Measurements from ENCODE around the gene ZSWIM6. TPM values are rescaled to one million over a fixed set of nuclear protein-coding genes. Genes with fewer than 3 reads are reported as not detected.

Gene ZSWIM6
- total RNA-seq, 2 experiments from 2014 or later: 4.5 to 5.7 TPM

DNA sequence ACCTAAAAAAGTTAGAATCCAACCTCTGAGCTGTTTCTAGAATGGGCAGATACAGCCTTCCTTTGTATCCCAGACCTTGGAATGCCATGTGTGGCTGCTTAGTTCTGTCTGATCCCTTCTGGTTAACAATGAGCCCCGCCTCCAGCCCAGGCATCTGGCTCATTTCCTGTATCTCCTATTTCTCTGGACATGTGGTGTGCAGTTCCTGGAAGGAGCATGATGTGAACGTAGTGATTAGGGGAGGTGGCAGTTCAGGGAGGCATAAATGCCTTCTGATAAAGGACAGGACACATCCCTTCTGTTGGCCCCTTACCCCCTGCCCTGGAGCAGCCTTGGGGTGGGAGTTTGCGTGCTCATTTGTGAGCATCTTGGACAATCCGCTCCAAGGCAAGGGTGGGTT, 243.0 kb downstream of the ZSWIM6 start:
- H3K27ac Mint-ChIP-seq: no peak overlapping the region
- H3K27me3 Mint-ChIP-seq: no peaks in the 10 kb centered on the region
- intact Hi-C loops (cut with DNase I, micrococcal nuclease): no loop called here
- no peaks in the 10 kb centered on the region for H3K36me3 Mint-ChIP-seq (ENCODE audit: low read depth)
- ATAC-seq: no peak
- ChIA-PET CTCF (no interaction called here), POLR2A (no interaction called here)
- no peaks in the 10 kb centered on the region for H3K9me3 Mint-ChIP-seq (ENCODE audit: low read depth)
- DNase-seq: no peak
- no peaks in the 10 kb centered on the region for H3K4me1 Mint-ChIP-seq
- H3K4me3 Mint-ChIP-seq: no peak overlapping the region

DNA sequence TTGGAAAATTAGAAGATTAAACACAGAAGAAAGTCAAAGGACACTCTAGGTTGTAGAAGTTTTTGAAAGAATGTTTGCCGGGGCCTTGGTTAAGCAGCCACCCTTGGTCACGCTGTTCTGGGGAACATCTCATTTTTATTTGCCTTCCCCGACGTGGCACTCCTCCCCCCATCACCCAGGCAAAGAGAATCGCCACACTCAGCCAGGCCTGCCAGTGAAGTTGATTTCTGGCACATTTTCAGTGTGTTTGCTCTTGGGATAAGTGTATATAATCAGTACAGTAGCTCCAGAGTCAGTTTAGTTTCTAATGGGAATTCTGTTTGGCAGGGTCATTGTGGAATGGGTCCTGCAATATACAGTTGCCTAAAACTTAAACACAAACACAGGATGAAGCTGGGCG, 243.5 kb downstream of the ZSWIM6 start:
- DNase-seq (no peak), ATAC-seq (no peak)
- ChIA-PET POLR2A (no interaction called here), CTCF (no interaction called here)
- Mint-ChIP-seq H3K27ac (no peak overlapping the region), H3K36me3 (ENCODE audit: low read depth) (no peaks in the 10 kb centered on the region), H3K4me1 (no peaks in the 10 kb centered on the region), H3K9me3 (ENCODE audit: low read depth) (no peaks in the 10 kb centered on the region), H3K27me3 (no peaks in the 10 kb centered on the region), H3K4me3 (no peak overlapping the region)
- intact Hi-C loops (cut with DNase I, micrococcal nuclease): no loop called here

DNA sequence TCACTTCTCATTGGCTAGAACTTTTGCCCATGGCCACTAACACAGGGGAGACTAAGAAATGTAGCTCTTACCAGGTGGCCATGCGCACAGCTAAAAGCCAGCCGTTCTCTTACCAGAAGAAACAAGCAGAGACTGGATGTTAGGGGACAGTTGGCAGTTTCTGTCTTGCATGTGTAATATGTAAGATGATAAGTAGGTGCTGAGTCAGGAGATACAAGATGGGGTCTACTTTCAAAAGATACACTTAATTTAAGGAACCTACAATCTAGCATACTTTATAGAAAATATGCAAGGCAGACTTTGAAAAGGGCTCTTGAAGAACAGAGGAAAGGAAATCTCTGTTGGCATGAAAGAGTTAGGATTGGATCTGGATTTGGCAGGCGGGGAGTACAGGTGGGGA, 244.5 kb downstream of the ZSWIM6 start:
- Mint-ChIP-seq H3K9me3 (ENCODE audit: low read depth) (no peaks in the 10 kb centered on the region), H3K4me3 (no peak overlapping the region), H3K36me3 (ENCODE audit: low read depth) (no peaks in the 10 kb centered on the region), H3K27me3 (no peaks in the 10 kb centered on the region), H3K27ac (no peak overlapping the region), H3K4me1 (no peaks in the 10 kb centered on the region)
- CTCF ChIA-PET: interaction anchor here (1.4 kb wide), 1 partner anchor 81 kb away, joined by 4 read pairs; no protein-coding TSS in a partner anchor
- no peak for ATAC-seq
- POLR2A ChIA-PET: no interaction called here
- intact Hi-C loops (cut with DNase I, micrococcal nuclease): no loop called here
- DNase-seq: no peak

DNA sequence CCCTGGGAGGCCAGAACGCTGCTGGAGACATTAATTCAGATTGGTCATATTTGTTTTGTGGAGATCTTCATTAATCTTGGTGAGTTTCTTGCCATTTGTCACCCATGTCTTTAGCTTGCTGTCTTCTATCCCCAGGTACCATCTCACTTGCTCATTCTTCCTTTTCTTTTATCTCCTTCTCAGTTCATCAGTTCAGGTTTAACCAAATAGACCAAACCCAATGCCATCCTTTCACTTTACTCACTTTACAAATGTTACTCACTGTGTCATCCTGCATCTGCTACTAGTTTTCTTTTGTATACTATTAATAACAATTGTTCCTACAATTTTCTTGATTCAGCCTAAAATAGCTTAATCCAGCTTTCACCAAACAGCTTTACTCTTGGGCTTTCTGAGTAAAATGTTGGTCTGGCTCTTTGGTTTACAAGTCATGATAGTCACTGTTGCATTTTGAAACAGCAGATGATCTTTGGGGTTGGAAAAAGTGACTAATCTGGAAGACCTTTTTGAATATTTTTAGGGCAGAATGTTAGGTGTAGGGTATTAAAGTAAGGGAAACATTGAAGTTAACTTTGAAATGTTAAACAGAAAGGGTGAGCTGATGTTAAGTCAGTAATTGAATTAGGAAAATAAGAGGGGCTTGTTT, 246.9 kb downstream of the ZSWIM6 start:
- Mint-ChIP-seq H3K27ac (no peak overlapping the region), H3K36me3 (ENCODE audit: low read depth) (no peaks in the 10 kb centered on the region), H3K4me1 (no peaks in the 10 kb centered on the region), H3K27me3 (peaks cover 4% of the 10 kb centered on the region), H3K4me3 (no peak overlapping the region), H3K9me3 (ENCODE audit: low read depth) (no peaks in the 10 kb centered on the region)
- peak; percentile 87 for ATAC-seq
- intact Hi-C loops (cut with DNase I, micrococcal nuclease): loop anchor here (1.0 to 2.0 kb wide), 5 partner anchors 44 to 416 kb away; partner anchors contain the start of gene SMIM15 (in 1 of the 2)
- CTCF ChIA-PET: no interaction called here
- no peak for DNase-seq
- POLR2A ChIA-PET: no interaction called here

DNA sequence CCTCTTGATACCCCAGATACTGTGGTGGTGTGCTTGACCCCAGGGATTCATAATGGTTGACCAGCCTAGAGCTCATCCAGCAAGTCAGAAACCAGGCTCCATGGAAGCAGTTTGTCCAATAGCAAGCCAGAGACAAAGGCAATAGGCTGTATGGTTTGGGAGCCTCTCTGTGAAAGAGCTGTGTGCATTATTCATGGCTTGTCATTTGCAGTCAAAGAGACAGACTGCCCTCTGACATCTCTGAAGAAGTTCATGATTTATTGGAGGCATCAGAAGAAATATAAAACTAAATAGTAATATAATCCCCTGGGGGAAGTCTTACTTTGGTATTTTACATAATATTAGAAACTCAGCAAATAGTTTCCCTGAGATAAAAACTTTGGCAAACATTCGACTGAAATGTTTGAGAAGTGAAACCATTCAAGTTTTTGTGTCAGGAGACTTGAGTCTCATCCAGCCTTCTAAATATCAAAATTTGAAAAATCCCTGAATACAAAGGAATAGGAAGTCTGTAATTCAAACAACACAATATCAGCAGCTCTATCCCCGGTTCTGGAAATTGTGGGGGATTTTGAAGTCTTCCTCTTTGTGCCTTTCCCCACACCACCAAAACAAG, 250.3 kb downstream of the ZSWIM6 start:
- no peak overlapping the region for H3K4me3 Mint-ChIP-seq
- no peak overlapping the region for H3K27ac Mint-ChIP-seq
- POLR2A ChIA-PET: no interaction called here
- intact Hi-C loops (cut with DNase I, micrococcal nuclease): no loop called here
- CTCF ChIA-PET: interaction anchor here (0.7 kb wide), 1 partner anchor 39 kb away, joined by 3 read pairs; no protein-coding TSS in a partner anchor
- H3K4me1 Mint-ChIP-seq: no peaks in the 10 kb centered on the region
- H3K27me3 Mint-ChIP-seq: peaks cover 10% of the 10 kb centered on the region
- ATAC-seq (no peak), DNase-seq (no peak)
- H3K9me3 Mint-ChIP-seq (ENCODE audit: low read depth): no peaks in the 10 kb centered on the region
- H3K36me3 Mint-ChIP-seq (ENCODE audit: low read depth): no peaks in the 10 kb centered on the region

DNA sequence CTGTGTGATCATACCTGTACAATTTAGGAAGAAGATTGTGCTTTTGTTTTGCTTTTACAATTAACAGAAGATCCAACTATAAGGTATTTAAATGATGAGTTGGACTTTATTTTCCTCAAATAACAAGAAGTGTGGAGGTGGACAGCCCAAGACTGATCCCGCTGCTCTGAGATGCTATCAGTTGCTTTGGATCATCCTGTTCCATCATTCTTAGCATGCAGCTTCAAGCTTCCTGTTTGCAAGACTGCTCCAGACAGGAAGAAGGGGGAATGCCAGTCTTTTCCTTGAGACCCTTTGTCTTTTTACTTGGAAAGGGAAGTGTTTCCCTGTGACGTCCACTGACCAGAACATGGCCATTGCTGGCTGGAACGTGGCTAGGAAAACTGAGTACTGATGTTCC, 250.8 kb downstream of the ZSWIM6 start:
- Mint-ChIP-seq H3K27me3 (peaks cover 10% of the 10 kb centered on the region), H3K27ac (no peak overlapping the region), H3K4me3 (no peak overlapping the region), H3K4me1 (no peaks in the 10 kb centered on the region), H3K9me3 (ENCODE audit: low read depth) (no peaks in the 10 kb centered on the region), H3K36me3 (ENCODE audit: low read depth) (no peaks in the 10 kb centered on the region)
- CTCF ChIA-PET: no interaction called here
- DNase-seq: no peak
- POLR2A ChIA-PET: no interaction called here
- no peak for ATAC-seq
- intact Hi-C loops (cut with DNase I, micrococcal nuclease): no loop called here

DNA sequence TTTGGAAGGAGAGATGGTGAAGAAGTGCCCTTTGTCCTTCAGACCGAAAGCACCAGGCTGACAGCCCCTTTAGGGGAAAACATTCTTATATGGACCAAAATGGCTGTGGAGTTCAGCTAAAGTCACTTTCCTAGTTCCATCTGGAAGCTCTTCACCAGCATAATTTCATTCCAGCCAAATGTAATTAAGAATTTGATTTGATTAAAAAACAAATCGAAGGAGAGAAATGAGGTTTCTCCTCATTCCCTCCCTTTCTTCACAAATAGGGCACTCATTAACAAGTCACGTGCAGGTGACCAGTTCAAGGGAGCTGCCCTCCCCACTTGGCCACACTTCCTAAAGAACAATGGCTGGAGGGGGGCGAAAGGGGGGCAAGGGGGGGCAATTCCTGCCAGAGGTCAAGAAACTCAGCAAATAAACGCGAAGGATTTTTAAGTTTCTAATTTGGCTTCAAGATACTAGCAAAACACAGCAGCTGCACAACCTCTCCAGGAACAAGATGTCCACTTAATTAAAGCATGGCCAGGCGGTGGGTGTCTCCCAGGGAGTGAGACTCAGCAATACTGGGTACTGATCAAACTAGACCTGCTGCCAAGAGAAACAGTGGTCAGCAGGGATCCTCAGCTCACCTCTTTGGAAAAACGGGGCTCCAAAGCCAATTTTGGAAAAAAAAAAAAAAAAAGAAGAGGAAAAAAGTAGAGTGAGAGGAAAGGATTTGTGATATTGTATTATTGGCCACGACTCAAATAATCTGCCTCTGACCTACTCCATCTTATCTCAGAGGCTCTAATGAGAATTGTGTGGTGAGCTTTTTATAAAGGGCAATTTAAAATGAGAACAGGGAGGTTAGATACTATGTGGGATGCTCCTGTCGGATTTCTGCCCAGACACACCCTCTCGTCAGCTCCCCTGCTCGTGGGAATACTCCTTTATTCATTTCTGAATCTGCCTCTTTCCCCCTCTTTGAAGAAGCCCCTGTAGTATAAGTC, 254.3 kb downstream of the ZSWIM6 start:
- Mint-ChIP-seq H3K9me3 (ENCODE audit: low read depth) (no peaks in the 10 kb centered on the region), H3K27ac (no peak overlapping the region), H3K27me3 (peaks cover 10% of the 10 kb centered on the region), H3K4me1 (no peaks in the 10 kb centered on the region), H3K36me3 (ENCODE audit: low read depth) (no peaks in the 10 kb centered on the region), H3K4me3 (no peak overlapping the region)
- no peak for DNase-seq
- ChIA-PET POLR2A (no interaction called here), CTCF (interaction anchor here (0.8 kb wide), 1 partner anchor 9 kb away, joined by 4 read pairs; no protein-coding TSS in a partner anchor)
- ATAC-seq: no peak
- intact Hi-C loops (cut with DNase I, micrococcal nuclease): no loop called here

DNA sequence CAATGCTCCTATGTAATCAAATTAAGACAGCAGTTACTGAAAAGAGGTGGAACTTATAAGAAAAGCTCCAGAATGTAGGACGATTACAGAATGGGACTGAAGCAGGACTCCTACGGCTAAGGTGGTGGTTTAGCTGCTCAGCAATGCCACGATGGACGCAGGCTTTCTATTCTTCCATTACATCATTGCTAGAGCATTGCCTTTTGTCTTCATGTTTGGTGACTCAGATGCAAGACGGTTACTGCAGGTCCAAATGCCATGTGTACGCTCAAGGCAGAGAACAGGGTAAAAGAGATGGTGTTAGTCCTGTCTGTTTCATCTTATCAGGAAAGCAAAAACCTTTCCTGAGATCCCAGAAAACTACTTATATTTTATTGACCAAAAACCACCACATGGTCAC, 255.1 kb downstream of the ZSWIM6 start:
- no peaks in the 10 kb centered on the region for H3K9me3 Mint-ChIP-seq (ENCODE audit: low read depth)
- intact Hi-C loops (cut with DNase I, micrococcal nuclease): no loop called here
- ChIA-PET CTCF (no interaction called here), POLR2A (no interaction called here)
- H3K4me3 Mint-ChIP-seq: no peak overlapping the region
- no peak overlapping the region for H3K27ac Mint-ChIP-seq
- H3K27me3 Mint-ChIP-seq: peaks cover 10% of the 10 kb centered on the region
- no peaks in the 10 kb centered on the region for H3K4me1 Mint-ChIP-seq
- H3K36me3 Mint-ChIP-seq (ENCODE audit: low read depth): no peaks in the 10 kb centered on the region
- no peak for DNase-seq
- ATAC-seq: no peak

DNA sequence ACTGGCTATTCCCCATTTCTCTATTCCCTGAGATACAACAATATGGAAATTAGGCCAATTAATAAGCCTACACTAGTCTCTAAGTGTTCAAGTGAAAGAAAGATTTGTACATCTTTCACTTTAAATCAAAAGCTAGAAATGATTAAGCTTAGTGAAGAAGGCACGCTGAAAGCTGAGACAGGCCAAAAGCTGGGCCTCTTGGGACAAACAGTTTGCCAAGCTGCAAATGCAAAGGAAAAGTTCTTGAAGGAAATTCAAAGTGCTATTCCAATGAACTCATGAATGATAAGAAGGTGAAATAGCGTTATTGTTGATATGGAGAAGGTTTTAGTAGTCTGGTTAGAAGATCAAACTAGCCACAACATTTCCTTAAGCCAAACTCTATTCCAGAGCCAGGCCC, 256.2 kb downstream of the ZSWIM6 start:
- H3K27ac Mint-ChIP-seq: no peak overlapping the region
- ChIA-PET CTCF (interaction anchor here (0.7 to 1.1 kb wide), 2 partner anchors 12 to 37 kb away, joined by 3 read pairs; no protein-coding TSS in a partner anchor), POLR2A (no interaction called here)
- no peaks in the 10 kb centered on the region for H3K36me3 Mint-ChIP-seq (ENCODE audit: low read depth)
- ATAC-seq (no peak), DNase-seq (no peak)
- no peak overlapping the region for H3K4me3 Mint-ChIP-seq
- no peaks in the 10 kb centered on the region for H3K4me1 Mint-ChIP-seq
- intact Hi-C loops (cut with DNase I, micrococcal nuclease): no loop called here
- no peaks in the 10 kb centered on the region for H3K9me3 Mint-ChIP-seq (ENCODE audit: low read depth)
- H3K27me3 Mint-ChIP-seq: peaks cover 11% of the 10 kb centered on the region

DNA sequence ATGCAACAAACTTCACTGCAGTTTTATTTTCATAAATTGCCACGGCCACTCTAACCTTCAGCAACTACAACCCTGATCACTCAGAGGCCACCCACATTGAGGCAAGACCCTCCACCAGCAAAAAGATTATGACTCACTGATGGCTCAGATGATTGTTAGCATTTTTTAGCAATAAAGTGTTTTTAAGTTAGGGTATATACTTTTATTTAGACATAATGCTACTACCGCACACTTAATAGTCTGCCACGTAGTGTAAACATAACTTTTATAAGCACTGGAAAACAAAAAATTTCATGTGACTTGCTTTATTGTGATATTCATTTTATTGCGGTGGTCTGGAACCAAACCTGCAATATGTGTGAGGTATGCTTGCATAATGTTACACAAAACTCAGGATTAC, 257.9 kb downstream of the ZSWIM6 start:
- H3K4me1 Mint-ChIP-seq: no peaks in the 10 kb centered on the region
- peaks cover 6% of the 10 kb centered on the region for H3K27me3 Mint-ChIP-seq
- POLR2A ChIA-PET: no interaction called here
- no peak overlapping the region for H3K4me3 Mint-ChIP-seq
- intact Hi-C loops (cut with DNase I, micrococcal nuclease): no loop called here
- no peak for ATAC-seq
- no peaks in the 10 kb centered on the region for H3K9me3 Mint-ChIP-seq (ENCODE audit: low read depth)
- CTCF ChIA-PET: interaction anchor here (0.7 kb wide), 1 partner anchor 41 kb away, joined by 3 read pairs; no protein-coding TSS in a partner anchor
- DNase-seq: no peak
- no peak overlapping the region for H3K27ac Mint-ChIP-seq
- H3K36me3 Mint-ChIP-seq (ENCODE audit: low read depth): no peaks in the 10 kb centered on the region

DNA sequence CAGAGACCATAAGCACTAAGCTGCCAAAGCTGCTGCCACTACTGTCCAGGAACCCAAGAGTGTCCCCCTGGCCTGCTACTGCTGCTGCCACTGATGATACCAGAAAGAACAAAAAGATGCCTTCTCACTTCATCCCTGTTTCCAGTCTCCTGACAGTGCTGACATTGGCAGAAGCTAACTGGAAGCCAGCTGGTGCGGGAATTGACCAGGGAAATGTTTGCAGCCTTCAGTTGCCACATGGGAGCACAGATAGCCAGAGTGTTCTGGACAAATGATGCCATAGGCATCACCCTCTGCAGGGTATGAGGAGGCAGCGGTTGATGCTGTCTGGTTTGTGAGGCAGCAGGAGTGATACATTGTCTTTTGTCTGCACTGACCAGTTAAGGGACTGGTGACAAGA, 258.4 kb downstream of the ZSWIM6 start:
- H3K36me3 Mint-ChIP-seq (ENCODE audit: low read depth): no peaks in the 10 kb centered on the region
- intact Hi-C loops (cut with DNase I, micrococcal nuclease): no loop called here
- POLR2A ChIA-PET: no interaction called here
- H3K27me3 Mint-ChIP-seq: peaks cover 6% of the 10 kb centered on the region
- ATAC-seq (no peak), DNase-seq (no peak)
- no peak overlapping the region for H3K27ac Mint-ChIP-seq
- H3K4me1 Mint-ChIP-seq: no peaks in the 10 kb centered on the region
- CTCF ChIA-PET: interaction anchor here (0.7 kb wide), 1 partner anchor 41 kb away, joined by 3 read pairs; no protein-coding TSS in a partner anchor
- H3K9me3 Mint-ChIP-seq (ENCODE audit: low read depth): no peaks in the 10 kb centered on the region
- no peak overlapping the region for H3K4me3 Mint-ChIP-seq

Measured in activated CD4-positive, alpha-beta T cell treated with anti-CD3 and anti-CD28 coated beads for 36 hours (primary cell).